ENCODE measurements around the gene DPP9.

The DPP9 gene

GRCh38 chr19:4709440-4710280, 14.0 kb downstream of the DPP9 start:
- DNase-seq (ENCODE audit: low read depth, low spot score) = no peak

DNA sequence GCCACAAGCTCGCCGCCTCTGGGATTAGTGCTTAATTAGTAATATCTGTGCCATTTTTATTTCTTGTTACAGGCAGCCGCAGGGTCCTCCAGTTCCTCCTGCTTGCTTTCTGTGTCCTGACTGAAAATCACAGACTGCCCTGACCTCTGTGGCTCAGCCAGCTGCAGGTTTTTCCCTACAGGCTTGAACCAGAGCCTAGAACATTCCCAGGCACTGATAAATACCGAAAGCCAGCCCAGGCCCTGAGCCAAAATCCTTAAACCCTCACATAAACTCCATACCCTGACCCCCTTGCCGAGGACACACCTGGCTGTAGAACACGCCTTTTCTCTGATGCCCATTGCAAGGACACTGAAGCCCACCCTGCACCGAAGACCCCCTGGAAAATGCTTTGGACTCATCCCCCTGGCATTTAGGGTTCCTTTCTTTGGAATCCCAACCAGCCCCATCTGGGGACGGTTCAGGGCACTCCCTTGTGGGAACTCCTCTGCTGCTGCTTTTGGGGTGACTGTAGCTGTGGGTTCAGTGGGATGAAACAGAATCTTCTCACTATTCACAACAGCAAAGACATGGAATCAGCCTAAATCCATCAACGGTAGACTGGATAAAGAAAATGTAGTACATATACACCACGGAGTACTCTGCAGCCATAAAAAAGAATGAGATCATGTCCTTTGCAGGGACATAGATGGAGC, 15.5 kb downstream of the DPP9 start:
- no peak for DNase-seq (ENCODE audit: low read depth, low spot score)

- no peak for DNase-seq (ENCODE audit: low read depth, low spot score)
These were observed 16.3 kb downstream of the DPP9 start for GRCh38 chr19:4707322-4707721.

GRCh38 chr19:4705413-4706131, 18.1 kb downstream of the DPP9 start:
- DNase-seq (ENCODE audit: low read depth, low spot score) = no peak

DNA sequence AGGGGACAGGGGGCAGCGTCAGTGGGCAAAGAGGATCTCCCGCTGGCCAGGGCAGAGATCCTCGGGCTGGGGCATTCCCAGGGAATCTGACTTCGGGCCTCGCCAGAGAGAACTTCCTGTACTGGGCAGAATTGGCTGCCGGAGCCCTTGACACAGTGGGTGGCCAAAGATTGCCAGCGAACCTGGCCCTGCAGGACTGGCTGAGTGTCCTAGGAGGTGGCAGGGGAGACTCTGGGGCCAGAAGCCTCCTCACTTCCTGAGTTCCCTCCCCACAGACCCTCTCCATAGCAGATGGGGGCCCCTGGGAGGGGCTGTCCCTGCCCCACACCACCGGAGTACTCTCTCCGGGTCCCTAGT, 19.3 kb downstream of the DPP9 start:
- no peak for DNase-seq (ENCODE audit: low read depth, low spot score)

GRCh38 chr19:4703671-4704316, 19.8 kb downstream of the DPP9 start:
- no peak for DNase-seq (ENCODE audit: low read depth, low spot score)

GRCh38 chr19:4702764-4703163, 20.9 kb downstream of the DPP9 start:
- no peak for DNase-seq (ENCODE audit: low read depth, low spot score)

- no peak for DNase-seq (ENCODE audit: low read depth, low spot score)
These were observed 22.1 kb downstream of the DPP9 start for GRCh38 chr19:4701557-4701956.

- no peak for DNase-seq (ENCODE audit: low read depth, low spot score)
These were observed 23.0 kb downstream of the DPP9 start for GRCh38 chr19:4700693-4700970.

GRCh38 chr19:4699826-4700692, 23.6 kb downstream of the DPP9 start:
- DNase-seq (ENCODE audit: low read depth, low spot score) = peak; percentile 7

DNA sequence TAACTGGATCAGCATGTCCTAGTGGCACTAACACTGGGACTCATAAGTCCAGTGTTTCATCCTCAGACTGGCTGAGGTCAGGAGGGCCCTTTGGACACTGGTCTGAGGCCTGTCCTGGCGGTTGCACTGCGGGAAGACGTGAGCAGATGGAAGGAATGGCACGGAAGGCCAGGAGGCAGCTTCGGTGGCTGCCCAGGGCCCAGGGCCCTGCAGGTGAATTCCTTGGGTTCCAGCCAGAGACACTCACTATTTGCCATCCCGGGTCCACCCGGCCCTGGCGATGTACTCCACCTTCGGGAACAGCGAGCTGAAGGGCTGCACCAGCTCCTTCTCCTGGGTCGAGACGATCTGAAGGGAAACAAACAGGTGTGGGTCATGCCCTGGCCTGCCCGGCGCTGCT, 26.3 kb downstream of the DPP9 start:
- DNase-seq (ENCODE audit: low read depth, low spot score) = no peak

- no peak for DNase-seq (ENCODE audit: low read depth, low spot score)
These were observed 28.4 kb downstream of the DPP9 start for GRCh38 chr19:4695224-4695731.

- DNase-seq (ENCODE audit: low read depth, low spot score) = no peak
These were observed 29.2 kb downstream of the DPP9 start for GRCh38 chr19:4694211-4694987.

DNA sequence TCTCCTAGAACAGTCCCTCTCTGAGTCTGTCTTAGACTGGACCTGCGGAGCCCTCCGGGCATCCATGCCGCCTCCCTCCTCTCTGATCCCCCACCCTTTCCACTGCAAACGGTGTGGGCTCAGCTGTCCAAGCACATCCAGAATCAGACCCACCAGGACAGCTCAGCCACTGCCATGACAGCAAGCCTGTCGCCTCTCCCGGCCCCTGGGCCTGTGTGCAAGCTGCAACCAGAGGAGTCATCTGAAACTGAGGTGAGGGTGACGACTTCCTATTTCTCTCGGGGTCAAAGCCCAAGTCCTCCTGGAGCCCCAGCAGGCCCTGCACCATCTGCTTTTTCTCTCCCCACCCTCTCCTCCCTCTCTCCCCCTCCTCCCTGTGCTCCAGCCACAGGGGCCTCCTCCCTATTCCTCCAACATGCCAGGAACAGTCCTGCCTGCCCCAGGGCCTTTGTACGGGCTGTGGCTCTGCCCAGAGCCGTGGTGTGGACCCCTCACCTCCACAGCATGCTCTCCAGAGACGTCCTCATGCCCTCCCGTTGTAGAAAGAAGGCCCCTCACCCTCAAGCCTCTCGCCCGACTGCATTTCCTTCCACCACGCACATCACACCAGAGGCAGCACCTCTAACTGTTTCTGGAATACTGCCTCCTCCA, 30.0 kb downstream of the DPP9 start:
- no peak for DNase-seq (ENCODE audit: low read depth, low spot score)

- no peak for DNase-seq (ENCODE audit: low read depth, low spot score)
These were observed 30.6 kb downstream of the DPP9 start for GRCh38 chr19:4693078-4693350.

GRCh38 chr19:4692251-4693077, 31.2 kb downstream of the DPP9 start:
- no peak for DNase-seq (ENCODE audit: low read depth, low spot score)

DNA sequence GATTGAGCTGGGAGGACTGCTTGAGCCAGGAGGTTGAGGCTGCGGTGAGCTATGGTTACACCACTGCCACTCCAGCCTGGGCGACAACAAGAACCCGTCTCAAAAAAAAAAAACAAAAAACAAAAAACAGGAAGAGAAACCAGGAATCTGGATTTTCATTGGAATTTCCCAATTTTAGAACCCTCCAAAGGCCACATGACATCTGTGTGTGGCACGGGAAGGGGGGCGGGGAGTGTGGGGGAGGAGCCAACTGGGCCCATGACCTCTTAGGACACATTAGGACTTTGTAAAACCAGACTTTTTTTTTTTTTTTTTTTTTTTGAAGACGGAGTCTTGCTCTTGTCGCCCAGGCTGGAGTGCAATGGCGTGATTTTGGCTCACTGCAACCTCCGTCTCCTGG, 32.3 kb downstream of the DPP9 start:
- no peak for DNase-seq (ENCODE audit: low read depth, low spot score)

DNA sequence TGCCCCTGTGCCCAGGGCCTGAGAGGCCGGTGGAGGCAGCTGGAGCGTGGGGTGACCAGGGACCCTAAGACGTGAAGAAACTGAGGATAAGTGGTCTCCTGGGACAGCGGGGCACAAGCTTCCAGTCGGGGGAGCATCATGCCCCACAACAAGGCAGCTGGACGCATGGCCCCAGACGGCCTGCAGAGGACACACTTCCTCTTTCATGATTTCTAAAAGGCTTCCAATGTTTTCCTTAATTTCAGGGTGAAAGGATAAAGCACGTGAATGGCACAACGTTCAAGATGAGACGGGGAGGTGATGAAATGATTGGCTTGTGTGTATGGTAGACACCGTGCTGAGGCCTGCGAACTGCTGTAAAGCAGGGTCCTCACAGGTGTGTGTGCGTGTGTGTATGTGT, 33.3 kb downstream of the DPP9 start:
- DNase-seq (ENCODE audit: low read depth, low spot score) = no peak

DNA sequence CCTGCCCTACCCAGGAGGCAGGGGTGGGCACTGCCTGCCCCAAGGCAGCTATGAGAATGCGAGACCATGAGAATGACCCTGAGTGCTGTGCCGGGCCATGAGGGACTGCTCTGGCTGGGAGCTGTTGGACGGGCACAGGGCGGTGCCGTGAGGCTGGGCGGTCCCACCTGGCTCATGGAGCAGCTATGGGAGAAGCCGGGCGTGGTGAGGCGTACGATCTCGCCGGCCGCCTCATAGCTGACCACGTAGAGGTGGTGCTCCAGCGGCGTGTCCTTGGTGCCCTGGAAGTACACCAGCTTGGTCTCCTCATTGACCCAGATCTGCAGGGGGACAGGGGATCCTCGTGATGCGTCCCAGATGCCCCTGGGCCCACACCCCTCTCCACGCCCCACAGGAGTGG, 34.2 kb downstream of the DPP9 start:
- no peak for DNase-seq (ENCODE audit: low read depth, low spot score)
